WI38 (cell line): ENCODE data around the gene KRTAP5-5.
A peak's percentile ranks its signal among the peaks of the same experiment; 100 is the strongest.

Experiments used
- H3K4me3 ChIP-seq: 2 replicates; pipeline ENCODE4 v1.5.1; 2011; ENCODE audit warnings: low read depth, mild to moderate bottlenecking, control low read depth, low read length
- TF ChIP-seq, protein P1 (sequence below): IDR thresholded peaks from 2 replicates; pipeline ENCODE4 v1.5.1; 2012; ENCODE audit warnings: low read depth, mild to moderate bottlenecking, control low read depth, low read length

Gene KRTAP5-5

DNA sequence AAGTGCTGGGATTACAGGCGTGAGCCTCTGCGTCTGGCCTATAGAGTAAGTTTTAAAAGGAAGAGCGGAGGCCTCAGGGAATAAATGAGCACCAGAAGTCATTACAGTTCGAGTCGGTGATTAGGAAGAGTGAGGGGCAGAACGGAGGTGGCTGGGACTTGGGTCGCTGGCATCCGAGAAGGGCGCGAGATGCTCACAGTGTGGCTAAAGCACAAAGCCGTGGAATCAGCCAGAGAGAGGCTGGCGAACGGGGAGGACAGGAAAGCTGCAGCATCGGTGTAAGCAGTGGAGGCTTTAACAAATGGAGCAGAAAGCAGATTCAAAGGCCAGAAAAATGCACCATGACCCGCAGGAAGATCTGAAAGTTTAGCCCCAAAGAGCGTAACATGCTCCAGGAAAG lies 5.0 kb upstream of the KRTAP5-5 start:
- H3K4me3 ChIP-seq = no peak overlapping the region
- TF ChIP-seq, protein P1, sequence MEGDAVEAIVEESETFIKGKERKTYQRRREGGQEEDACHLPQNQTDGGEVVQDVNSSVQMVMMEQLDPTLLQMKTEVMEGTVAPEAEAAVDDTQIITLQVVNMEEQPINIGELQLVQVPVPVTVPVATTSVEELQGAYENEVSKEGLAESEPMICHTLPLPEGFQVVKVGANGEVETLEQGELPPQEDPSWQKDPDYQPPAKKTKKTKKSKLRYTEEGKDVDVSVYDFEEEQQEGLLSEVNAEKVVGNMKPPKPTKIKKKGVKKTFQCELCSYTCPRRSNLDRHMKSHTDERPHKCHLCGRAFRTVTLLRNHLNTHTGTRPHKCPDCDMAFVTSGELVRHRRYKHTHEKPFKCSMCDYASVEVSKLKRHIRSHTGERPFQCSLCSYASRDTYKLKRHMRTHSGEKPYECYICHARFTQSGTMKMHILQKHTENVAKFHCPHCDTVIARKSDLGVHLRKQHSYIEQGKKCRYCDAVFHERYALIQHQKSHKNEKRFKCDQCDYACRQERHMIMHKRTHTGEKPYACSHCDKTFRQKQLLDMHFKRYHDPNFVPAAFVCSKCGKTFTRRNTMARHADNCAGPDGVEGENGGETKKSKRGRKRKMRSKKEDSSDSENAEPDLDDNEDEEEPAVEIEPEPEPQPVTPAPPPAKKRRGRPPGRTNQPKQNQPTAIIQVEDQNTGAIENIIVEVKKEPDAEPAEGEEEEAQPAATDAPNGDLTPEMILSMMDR = no peak

DNA sequence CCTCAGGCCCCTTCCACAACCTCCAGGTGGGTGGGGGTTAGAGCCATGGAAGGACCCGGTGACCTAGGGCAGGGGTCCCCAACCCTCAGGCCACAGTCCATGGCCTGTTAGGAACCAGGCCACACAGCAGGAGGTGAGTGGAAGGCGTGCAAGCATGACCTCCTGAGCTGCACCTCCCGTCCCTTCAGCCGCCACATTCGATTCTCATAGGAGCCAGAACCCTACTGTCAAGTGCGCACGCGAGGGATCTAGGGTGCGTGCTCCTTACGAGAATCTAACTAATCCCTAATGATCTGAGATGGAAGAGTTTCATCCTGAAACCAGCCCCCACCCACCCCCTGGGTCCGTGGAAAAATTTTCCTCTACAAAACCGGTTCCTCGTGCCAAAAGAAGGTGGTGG lies 4.0 kb upstream of the KRTAP5-5 start:
- TF ChIP-seq, protein P1 = no peak
- no peak overlapping the region for H3K4me3 ChIP-seq

DNA sequence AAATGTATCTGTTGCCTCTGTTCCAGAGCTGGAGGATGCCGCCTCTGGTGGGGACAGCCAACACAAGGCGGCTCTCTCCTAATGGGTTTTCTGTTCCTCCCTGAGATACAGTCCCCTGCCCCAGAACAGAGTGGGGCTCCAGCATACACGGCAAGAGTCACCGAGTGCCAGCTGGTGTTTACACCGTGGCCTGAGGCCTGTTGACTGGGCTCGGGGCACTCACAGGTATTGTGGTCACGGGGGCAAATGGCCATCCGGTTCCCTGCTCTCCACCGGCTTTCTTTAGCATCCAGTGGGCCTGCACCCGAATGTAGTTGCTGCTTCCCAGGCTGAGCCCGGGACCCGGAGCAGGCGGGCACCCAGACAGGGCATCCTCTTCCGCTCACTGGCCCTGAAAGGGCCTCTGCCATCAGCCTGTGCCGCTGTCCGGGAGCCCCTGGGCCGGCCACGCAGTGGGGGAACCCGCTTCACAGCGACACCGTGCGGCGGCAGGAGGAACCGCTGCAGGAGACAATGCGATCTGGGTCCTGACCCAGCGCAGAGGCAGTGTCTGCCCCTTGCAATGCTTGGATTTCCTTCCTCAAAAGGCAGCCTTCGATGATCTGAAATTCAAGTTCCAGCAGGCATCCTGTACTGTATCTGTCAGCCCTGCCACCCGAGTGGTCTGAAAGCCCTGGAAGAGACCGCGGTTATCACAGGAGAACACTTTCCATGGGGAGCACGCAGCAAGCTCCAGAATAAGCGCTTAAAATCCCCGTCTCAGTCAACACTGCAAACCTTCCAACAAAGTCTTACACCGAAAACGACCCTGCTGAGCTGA lies 859 bp upstream of the KRTAP5-5 start:
- H3K4me3 ChIP-seq = no peak overlapping the region
- TF ChIP-seq, protein P1 = peak; percentile 87

DNA sequence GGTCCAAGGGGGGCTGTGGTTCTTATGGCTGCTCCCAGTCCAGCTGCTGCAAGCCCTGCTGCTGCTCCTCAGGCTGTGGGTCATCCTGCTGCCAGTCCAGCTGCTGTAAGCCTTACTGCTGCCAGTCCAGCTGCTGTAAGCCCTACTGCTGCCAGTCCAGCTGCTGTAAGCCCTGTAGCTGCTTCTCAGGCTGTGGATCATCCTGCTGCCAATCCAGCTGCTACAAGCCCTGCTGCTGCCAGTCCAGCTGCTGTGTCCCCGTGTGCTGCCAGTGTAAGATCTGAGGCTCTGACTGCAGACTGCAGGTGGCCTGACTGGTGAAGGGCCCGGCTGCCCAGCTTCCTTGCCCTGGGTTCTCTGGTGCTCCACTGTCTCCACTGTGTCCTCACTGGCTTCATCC lies 696 bp downstream of the KRTAP5-5 start:
- no peak overlapping the region for H3K4me3 ChIP-seq
- TF ChIP-seq, protein P1 = no peak

DNA sequence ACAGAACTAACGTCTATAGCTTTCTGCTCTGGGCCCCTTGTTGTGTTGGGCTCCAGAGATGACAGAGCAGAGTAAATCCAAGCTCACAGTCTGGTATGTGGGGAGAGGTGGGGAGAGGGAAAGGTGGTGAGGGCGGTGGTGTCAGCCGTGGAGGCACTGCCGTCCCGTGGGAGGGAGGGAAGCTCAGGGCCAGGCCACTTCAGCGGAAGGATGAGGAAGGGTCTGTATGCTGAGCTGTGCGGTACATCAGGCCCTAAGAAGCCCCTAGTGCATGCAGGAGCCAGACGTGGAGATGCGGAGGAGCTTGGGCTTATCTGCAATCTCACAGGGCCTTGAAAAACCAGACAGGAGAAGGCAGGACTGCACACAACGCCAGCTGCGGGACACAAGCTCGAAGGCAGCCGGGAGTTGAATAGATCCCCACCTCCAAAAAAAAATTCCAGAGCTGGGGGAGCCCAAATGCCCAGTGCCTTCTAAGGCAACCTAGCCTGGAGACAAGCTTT lies 1.5 kb downstream of the KRTAP5-5 start:
- TF ChIP-seq, protein P1 = no peak
- H3K4me3 ChIP-seq = no peak overlapping the region

DNA sequence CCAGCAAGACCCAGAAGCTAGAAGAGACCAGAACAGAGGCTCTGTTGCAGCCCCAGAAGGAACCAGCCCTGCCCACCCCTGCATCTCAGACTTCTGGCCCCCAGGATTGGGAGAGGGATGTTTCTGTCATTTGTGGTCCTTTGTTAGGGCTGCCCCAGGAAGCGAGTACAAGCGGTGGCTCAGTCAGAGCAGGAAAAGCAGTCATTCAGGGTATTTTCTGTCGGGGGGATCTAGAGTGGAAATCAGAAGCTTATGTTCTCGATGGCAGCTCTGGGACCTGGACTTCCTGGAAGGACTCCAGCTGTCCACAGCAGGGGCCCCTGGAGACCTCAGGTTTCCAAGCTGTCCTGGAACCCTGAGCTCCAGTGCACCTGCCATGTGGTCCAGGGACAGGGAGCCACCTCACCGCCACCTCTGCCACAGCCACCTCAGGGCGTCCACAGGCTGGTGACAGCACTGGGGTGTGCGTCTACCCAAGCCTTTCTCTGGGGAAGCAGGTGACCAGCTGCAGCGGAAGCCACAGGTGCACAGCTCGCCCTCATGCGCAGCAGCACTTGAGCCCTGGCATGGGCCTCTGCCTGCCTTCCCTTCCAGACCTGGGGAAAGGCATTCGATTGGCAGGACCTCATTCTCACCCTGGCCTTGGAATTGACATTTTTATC lies 2.6 kb downstream of the KRTAP5-5 start:
- H3K4me3 ChIP-seq = no peak overlapping the region
- TF ChIP-seq, protein P1 = no peak

DNA sequence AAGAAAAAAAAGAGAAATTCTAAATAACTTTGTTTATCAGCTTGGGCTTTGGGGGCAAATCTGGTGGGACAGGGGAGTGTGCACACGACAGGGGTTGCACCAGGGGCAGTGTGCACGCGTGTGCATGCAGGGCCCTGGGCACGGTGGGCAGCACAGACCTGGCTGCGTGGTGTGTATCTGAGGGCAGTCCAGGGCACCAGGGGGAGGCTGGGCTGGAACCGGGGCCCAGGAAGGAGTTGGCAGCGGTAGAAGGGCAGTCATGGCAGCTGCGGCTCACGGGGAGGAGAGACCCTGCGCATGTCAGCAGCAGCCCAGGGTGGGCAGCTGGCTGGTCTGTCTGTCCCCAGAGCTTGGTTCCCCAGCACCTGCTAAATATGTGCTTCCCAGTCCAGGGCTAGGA lies 4.3 kb downstream of the KRTAP5-5 start:
- TF ChIP-seq, protein P1 = no peak
- no peak overlapping the region for H3K4me3 ChIP-seq
